ENCODE results near the gene CAPN9. TPM values are rescaled to one million over a fixed set of nuclear protein-coding genes. Genes with fewer than 3 reads are reported as not detected.

Gene CAPN9, protein sequence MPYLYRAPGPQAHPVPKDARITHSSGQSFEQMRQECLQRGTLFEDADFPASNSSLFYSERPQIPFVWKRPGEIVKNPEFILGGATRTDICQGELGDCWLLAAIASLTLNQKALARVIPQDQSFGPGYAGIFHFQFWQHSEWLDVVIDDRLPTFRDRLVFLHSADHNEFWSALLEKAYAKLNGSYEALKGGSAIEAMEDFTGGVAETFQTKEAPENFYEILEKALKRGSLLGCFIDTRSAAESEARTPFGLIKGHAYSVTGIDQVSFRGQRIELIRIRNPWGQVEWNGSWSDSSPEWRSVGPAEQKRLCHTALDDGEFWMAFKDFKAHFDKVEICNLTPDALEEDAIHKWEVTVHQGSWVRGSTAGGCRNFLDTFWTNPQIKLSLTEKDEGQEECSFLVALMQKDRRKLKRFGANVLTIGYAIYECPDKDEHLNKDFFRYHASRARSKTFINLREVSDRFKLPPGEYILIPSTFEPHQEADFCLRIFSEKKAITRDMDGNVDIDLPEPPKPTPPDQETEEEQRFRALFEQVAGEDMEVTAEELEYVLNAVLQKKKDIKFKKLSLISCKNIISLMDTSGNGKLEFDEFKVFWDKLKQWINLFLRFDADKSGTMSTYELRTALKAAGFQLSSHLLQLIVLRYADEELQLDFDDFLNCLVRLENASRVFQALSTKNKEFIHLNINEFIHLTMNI
- not detected in 2 replicates for total RNA-seq

DNA sequence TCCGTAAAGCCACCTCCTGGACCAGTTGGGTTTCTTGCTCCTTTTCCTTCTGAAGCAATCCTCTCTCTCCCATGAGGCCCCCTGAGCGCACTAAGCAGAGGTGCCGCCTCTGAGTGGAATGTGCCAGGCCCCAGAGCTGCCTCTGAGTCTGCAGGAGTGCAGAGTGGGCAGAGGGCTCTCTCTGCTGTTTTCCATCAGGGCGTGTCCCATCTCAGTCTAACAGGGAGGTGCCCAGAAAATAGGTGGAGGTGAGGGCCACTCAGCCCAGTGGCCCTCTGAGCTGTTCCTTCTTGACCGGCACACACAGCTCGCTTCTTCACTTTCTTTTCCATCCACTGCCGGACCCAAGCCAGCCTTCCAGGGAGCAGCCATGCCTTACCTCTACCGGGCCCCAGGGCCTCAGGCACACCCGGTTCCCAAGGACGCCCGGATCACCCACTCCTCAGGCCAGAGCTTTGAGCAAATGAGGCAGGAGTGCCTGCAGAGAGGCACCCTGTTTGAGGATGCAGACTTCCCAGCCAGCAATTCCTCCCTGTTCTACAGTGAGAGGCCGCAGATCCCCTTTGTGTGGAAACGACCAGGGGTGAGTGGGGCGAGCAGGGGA, at the start of gene CAPN9:
CAPN9 (plus strand) TSS at position 262 of the 604 bp plus-strand sequence; CDS start at position 371, 109 bp downstream.

DNA sequence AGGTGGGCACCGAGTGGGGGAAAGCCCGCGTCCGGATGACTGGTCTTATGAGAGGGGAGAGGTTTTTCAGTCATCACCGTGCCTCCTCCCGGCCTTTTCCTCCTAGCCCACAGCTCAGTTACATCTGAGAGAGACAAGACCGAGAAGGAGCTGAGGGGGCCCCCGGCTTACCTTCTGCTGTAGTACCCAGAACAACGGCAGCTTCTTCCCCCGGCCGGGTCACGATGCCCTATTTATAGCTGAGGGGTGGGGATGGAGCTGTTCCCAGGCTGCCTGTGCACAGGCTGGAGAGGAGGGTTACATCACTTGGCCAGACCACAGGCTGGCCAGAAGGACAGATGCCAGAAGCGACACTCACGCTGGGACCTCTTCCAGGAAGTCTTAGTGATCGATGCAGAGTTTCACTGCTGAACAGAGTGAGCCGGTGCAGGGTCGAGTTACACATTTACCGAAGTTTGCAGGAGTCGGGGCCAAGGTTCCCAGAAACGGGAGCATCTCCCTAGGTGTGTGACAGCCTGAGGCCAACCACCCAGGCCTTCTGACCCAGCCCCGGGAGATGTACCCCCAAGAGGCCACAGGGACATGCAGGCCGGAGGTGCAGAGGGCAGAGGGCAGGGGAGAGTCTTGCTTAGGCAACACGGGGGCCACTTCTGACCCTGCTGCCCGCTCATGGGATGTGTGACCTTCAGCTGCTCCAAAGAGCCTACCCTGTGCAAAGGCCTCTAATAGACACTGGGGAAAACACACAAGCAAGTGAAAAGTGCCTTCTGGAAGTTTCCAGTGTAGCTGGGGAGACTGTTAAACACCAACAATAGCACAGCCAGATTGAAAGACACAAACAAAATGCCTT, 33.0 kb upstream of the CAPN9 start, which contains the start of gene AGT:
AGT (minus strand) TSS at position 208 of the 850 bp plus-strand sequence. CDS start 3,299 bp downstream, outside the sequence.

Other genes starting within 250 kb of the CAPN9 start
- 13.5 and 16.2 TPM in 2 replicates for gene COG2, start 104.9 kb upstream of the CAPN9 start, total RNA-seq
- gene AGT, start 33.3 kb upstream of the CAPN9 start, total RNA-seq: 0.23 and 15.3 TPM in 2 replicates
- gene C1orf198, start 121.1 kb downstream of the CAPN9 start, total RNA-seq: 119 and 450 TPM in 2 replicates
- 9.1 and 10.6 TPM in 2 replicates for gene TTC13, start 231.5 kb downstream of the CAPN9 start, total RNA-seq
- gene ARV1, start 231.7 kb downstream of the CAPN9 start, total RNA-seq: 15.6 and 16.7 TPM in 2 replicates